Breast epithelium (tissue), 4 donors: Measurements from ENCODE around the gene SEC24C. TPM values are rescaled to one million over a fixed set of nuclear protein-coding genes. Genes with fewer than 3 reads are reported as not detected.
"Not testable (repeated sequence)": the region's sequence is repeated elsewhere in the genome, so short reads cannot be mapped to it uniquely, and the experiment has no call there.

Experiments used
- DNase-seq, 2 donors: peaks; one replicate each; pipeline ENCODE4 v3.0.0-alpha.2; 2019; ENCODE audit warnings: low spot score in 2 of 2
- H3K27ac ChIP-seq, 2 donors: fragments of 200-600 bp; sonication (generic) in 1 of 2; one replicate each; pipeline ENCODE4 v1.5.1; 2016 to 2019; ENCODE audit warnings: mild to moderate bottlenecking in 1 of 2
- H3K27me3 ChIP-seq, 2 donors: fragments of 200-600 bp; sonication (generic) in 1 of 2; one replicate each; pipeline versions ENCODE4 v1.5.1 to v1.6.0; 2017 to 2019; ENCODE audit warnings: control low read depth in 1 of 2, mild to moderate bottlenecking in 1 of 2
- H3K36me3 ChIP-seq: fragments of 200-600 bp; one replicate; pipeline ENCODE4 v1.5.1; 2019
- H3K4me1 ChIP-seq, 2 donors: fragments of 200-600 bp; sonication (generic); one replicate each; pipeline ENCODE4 v1.5.1; 2016 to 2019; ENCODE audit warnings: control low read depth in 1 of 2
- H3K4me3 ChIP-seq, 3 donors: fragments of 200-600 bp; sonication (generic); 1 replicate in 2 of 3; 2 replicates in 1 of 3; pipeline ENCODE4 v1.5.1; 2016 to 2019; ENCODE audit warnings: mild to moderate bottlenecking in 3 of 3, moderate library complexity in 2 of 3
- H3K9me3 ChIP-seq, 2 donors: fragments of 200-600 bp; sonication (generic) in 1 of 2; one replicate each; pipeline ENCODE4 v1.5.1; 2016 to 2019; ENCODE audit warnings: control low read depth in 1 of 2
- CTCF ChIP-seq, 3 donors: fragments of 450-650 bp; IDR thresholded peaks; one replicate each; pipeline ENCODE4 v1.5.1; 2016 to 2017; ENCODE audit warnings: antibody characterized with exemption in 3 of 3, mild to moderate bottlenecking in 3 of 3, moderate library complexity in 3 of 3
- POLR2A ChIP-seq: fragments of 450-650 bp; IDR thresholded peaks from one replicate; pipeline ENCODE4 v1.6.1; 2016; ENCODE audit warnings: antibody characterized with exemption, mild to moderate bottlenecking, moderate library complexity
- POLR2AphosphoS5 ChIP-seq, 3 donors: sonication (generic); formaldehyde crosslinking; IDR thresholded peaks; one replicate each; pipeline ENCODE4 v1.6.1; 2017; ENCODE audit warnings: antibody characterized with exemption in 3 of 3
- intact Hi-C: fragments of 100-400 bp; cut with DNase I; formaldehyde crosslinking; loops from one replicate; pipeline ENCODE4 v1.15.1; 2023; ENCODE audit warnings: low total_unique reads
- total RNA-seq, 3 donors: library from RNA; depleted of rRNA; stranded (reverse); fragments of >200 nt; gene quantifications; one replicate each; pipeline ENCODE4 v1.1.0, GENCODE V29; 2016

SEC24C gene
- total RNA-seq, 3 donors from 2014 or later: 33.9 to 57.7 (median 50.1) TPM

GRCh38 chr10:73790886-73791625 lies 46.9 kb downstream of the SEC24C start:
- intact Hi-C loops: no loop called here
- Histone ChIP-seq H3K27ac (no peak overlapping the region), H3K4me1 (peaks cover 7 to 17% of the 10 kb centered on the region in 2 donors), H3K4me3 (no peak overlapping the region), H3K27me3 (no peaks in the 10 kb centered on the region), H3K36me3 (peaks cover 21% of the 10 kb centered on the region), H3K9me3 (no peaks in the 10 kb centered on the region)
- no peak for TF ChIP-seq CTCF (IDR thresholded peaks at IDR 0.05)
- no peak for TF ChIP-seq POLR2AphosphoS5 (IDR thresholded peaks at IDR 0.05)
- TF ChIP-seq POLR2A: no peak
- no peak for DNase-seq

GRCh38 chr10:73791871-73792400 lies 47.8 kb downstream of the SEC24C start:
- Histone ChIP-seq H3K9me3 (no peaks in the 10 kb centered on the region), H3K4me1 (peaks cover 7 to 11% of the 10 kb centered on the region in 2 donors), H3K36me3 (peaks cover 25% of the 10 kb centered on the region), H3K27me3 (no peaks in the 10 kb centered on the region), H3K27ac (no peak overlapping the region), H3K4me3 (no peak overlapping the region)
- no peak for TF ChIP-seq CTCF (IDR thresholded peaks at IDR 0.05)
- no peak for TF ChIP-seq POLR2A
- TF ChIP-seq POLR2AphosphoS5 (IDR thresholded peaks at IDR 0.05): no peak
- intact Hi-C loops: no loop called here
- no peak for DNase-seq

GRCh38 chr10:73793456-73793855 lies 49.3 kb downstream of the SEC24C start:
- H3K9me3 ChIP-seq: no peaks in the 10 kb centered on the region
- intact Hi-C loops: no loop called here
- H3K27me3 ChIP-seq: no peaks in the 10 kb centered on the region
- peaks cover 0 to 2% of the 10 kb centered on the region in 2 donors for H3K4me1 ChIP-seq
- H3K4me3 ChIP-seq: no peak overlapping the region
- no peak for DNase-seq
- H3K36me3 ChIP-seq: peaks cover 27% of the 10 kb centered on the region
- no peak overlapping the region for H3K27ac ChIP-seq
- TF ChIP-seq POLR2AphosphoS5 (IDR thresholded peaks at IDR 0.05): no peak
- no peak for TF ChIP-seq CTCF (IDR thresholded peaks at IDR 0.05)
- TF ChIP-seq POLR2A: no peak

- H3K9me3 ChIP-seq, DNase-seq, H3K4me1 ChIP-seq, H3K27me3 ChIP-seq, intact Hi-C loops, H3K4me3 ChIP-seq, H3K27ac ChIP-seq: not testable (repeated sequence)
- H3K36me3 ChIP-seq: peaks cover 20% of the 10 kb centered on the region
These were observed 51.3 kb downstream of the SEC24C start for GRCh38 chr10:73795491-73795890.

GRCh38 chr10:73796035-73796434 lies 51.9 kb downstream of the SEC24C start:
- DNase-seq, intact Hi-C loops, H3K4me1 ChIP-seq, H3K4me3 ChIP-seq, H3K9me3 ChIP-seq, H3K27ac ChIP-seq, H3K27me3 ChIP-seq: not testable (repeated sequence)
- peaks cover 20% of the 10 kb centered on the region for H3K36me3 ChIP-seq

- H3K36me3 ChIP-seq: peaks cover 17% of the 10 kb centered on the region
- no peaks in the 10 kb centered on the region for H3K9me3 ChIP-seq
- intact Hi-C loops: no loop called here
- TF ChIP-seq POLR2A (no peak), CTCF (IDR thresholded peaks at IDR 0.05) (no peak), POLR2AphosphoS5 (IDR thresholded peaks at IDR 0.05) (no peak)
- H3K4me3 ChIP-seq: no peak overlapping the region
- no peak for DNase-seq
- no peaks in the 10 kb centered on the region for H3K27me3 ChIP-seq
- H3K27ac ChIP-seq: no peak overlapping the region
- H3K4me1 ChIP-seq: no peaks in the 10 kb centered on the region
These were observed 52.6 kb downstream of the SEC24C start for GRCh38 chr10:73796766-73797165.
